Right lobe of liver (tissue), 6 donors: ENCODE data around the gene PTBP3. TPM values are rescaled to one million over a fixed set of nuclear protein-coding genes. Genes with fewer than 3 reads are reported as not detected.

Experiments used
- ATAC-seq, 4 donors: fragments of 200-7000 bp; cut with Tn5 transposase; one replicate each; pipeline ENCODE4 v1.9.1; 2020; ENCODE audit warnings: mild to moderate bottlenecking in 4 of 4, moderate library complexity in 4 of 4
- DNase-seq, 3 donors: peaks; one replicate each; pipeline ENCODE4 v3.0.0-alpha.2; 2020
- H3K27ac ChIP-seq, 3 donors: fragments of 200-600 bp; one replicate each; pipeline ENCODE4 v1.8.0; 2022
- H3K27me3 ChIP-seq, 2 donors: fragments of 200-600 bp; one replicate each; pipeline ENCODE4 v1.8.0; 2022
- H3K36me3 ChIP-seq, 4 donors: fragments of 200-600 bp; sonication (generic) in 1 of 4; one replicate each; pipeline versions ENCODE4 v1.5.1 to v1.8.0; 2017 to 2022; ENCODE audit warnings: control low read depth in 1 of 4
- H3K4me1 ChIP-seq, 4 donors: fragments of 200-600 bp; sonication (generic) in 1 of 4; one replicate each; pipeline versions ENCODE4 v1.5.1 to v1.8.0; 2017 to 2022; ENCODE audit warnings: control low read depth in 1 of 4
- H3K4me3 ChIP-seq, 3 donors: fragments of 200-600 bp; one replicate each; pipeline ENCODE4 v1.8.0; 2022
- H3K9me3 ChIP-seq, 4 donors: fragments of 200-600 bp; sonication (generic) in 1 of 4; one replicate each; pipeline versions ENCODE4 v1.5.1 to v1.8.0; 2017 to 2022; ENCODE audit warnings: control low read depth in 1 of 4
- POLR2A ChIP-seq: fragments of 450-650 bp; IDR thresholded peaks from one replicate; pipeline ENCODE4 v1.6.1; 2017; ENCODE audit warnings: antibody characterized with exemption, mild to moderate bottlenecking
- WGBS: methylation state at CpG from one replicate; pipeline ENCODE4 v1.1.6; 2018; ENCODE audit warnings: low coverage, low lambda C conversion rate; ENCODE audit not compliant: insufficient coverage; ENCODE audit errors: missing lambda C conversion rate; 5-methylcytosine and 5-hydroxymethylcytosine counted together
- intact Hi-C, 2 donors: fragments of 100-400 bp; cut with DNase I; formaldehyde crosslinking; loops; one replicate each; pipeline versions ENCODE4 v1.11.2 to v1.14.1; 2022
- total RNA-seq, 6 experiments: library from RNA; depleted of rRNA in 2 of 6; stranded (reverse); fragments of >200 nt in 2 of 6; fragmentation: NEBNext Ultra II Directional in 3 of 6; extraction: Animal tissue kit (Norgen Biotek cat#: 25700) in 3 of 6; gene quantifications; one replicate each; pipeline versions ENCODE4 v1.1.0 to v1.2.4, GENCODE V29; 2016 to 2023
- TF ChIP-seq, protein P1 (sequence below), 4 donors: fragments of 200-600 bp in 3 of 4; fragments of 450-650 bp in 1 of 4; IDR thresholded peaks; one replicate each; pipeline versions ENCODE4 v1.5.1 to v1.8.0; 2016 to 2022; ENCODE audit warnings: antibody characterized with exemption in 4 of 4, mild to moderate bottlenecking in 2 of 4
- donor health status: DM: no; HTN: yes; CAD: no.
- donor health status: DM: no; HTN: no; CAD: no.
- donor health status: DM: no; HTN: no; CAD: no.
- donor health status: DM: no; HTN: yes; CAD: no.
- donor health status: DM: no; HTN: yes; CAD: no.

The PTBP3 gene
- total RNA-seq, 6 experiments from 2014 or later = 16.3 to 29.9 (median 19.3) TPM

DNA sequence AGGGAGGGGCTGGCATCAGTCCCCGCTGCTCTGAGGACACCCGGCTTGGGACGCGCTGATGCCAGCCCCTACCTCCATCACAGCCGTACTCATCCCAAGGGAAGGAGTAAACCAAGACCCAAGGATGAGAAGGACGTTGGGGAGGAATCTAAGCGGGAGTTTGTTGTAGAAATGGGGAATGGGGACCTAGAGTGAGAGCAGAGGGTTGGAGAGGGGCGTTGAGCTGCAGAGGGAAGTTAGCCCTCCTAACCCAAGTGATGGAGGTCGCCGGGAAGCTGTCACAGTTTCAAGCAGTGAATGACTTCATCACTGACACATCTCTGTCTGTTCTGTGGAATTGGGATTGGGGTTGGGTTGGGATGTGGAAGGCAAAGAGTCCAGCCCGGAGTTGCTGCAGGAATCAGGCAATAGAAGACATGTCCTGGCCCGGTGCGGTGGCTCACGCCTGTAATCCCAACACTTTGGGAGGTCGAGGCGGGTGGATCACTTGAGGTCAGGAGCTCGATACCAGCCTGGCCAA is 157.6 kb downstream of the PTBP3 start:
- no peak overlapping the region for H3K27ac ChIP-seq
- H3K4me1 ChIP-seq = peaks cover 0 to 7% (median 0%) of the 10 kb centered on the region in 4 donors
- no peaks in the 10 kb centered on the region for H3K27me3 ChIP-seq
- TF ChIP-seq POLR2A = no peak
- TF ChIP-seq, protein P1, sequence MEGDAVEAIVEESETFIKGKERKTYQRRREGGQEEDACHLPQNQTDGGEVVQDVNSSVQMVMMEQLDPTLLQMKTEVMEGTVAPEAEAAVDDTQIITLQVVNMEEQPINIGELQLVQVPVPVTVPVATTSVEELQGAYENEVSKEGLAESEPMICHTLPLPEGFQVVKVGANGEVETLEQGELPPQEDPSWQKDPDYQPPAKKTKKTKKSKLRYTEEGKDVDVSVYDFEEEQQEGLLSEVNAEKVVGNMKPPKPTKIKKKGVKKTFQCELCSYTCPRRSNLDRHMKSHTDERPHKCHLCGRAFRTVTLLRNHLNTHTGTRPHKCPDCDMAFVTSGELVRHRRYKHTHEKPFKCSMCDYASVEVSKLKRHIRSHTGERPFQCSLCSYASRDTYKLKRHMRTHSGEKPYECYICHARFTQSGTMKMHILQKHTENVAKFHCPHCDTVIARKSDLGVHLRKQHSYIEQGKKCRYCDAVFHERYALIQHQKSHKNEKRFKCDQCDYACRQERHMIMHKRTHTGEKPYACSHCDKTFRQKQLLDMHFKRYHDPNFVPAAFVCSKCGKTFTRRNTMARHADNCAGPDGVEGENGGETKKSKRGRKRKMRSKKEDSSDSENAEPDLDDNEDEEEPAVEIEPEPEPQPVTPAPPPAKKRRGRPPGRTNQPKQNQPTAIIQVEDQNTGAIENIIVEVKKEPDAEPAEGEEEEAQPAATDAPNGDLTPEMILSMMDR (IDR thresholded peaks at IDR 0.05) = no peak
- no peaks in the 10 kb centered on the region for H3K36me3 ChIP-seq
- WGBS = 59% methylated on average over 9 of the region's 17 CpGs
- H3K4me3 ChIP-seq = peak overlapping the region in 1 of 3 donors; percentile 65
- intact Hi-C loops = no loop called here
- ATAC-seq = no peak
- no peak for DNase-seq
- H3K9me3 ChIP-seq = no peaks in the 10 kb centered on the region

DNA sequence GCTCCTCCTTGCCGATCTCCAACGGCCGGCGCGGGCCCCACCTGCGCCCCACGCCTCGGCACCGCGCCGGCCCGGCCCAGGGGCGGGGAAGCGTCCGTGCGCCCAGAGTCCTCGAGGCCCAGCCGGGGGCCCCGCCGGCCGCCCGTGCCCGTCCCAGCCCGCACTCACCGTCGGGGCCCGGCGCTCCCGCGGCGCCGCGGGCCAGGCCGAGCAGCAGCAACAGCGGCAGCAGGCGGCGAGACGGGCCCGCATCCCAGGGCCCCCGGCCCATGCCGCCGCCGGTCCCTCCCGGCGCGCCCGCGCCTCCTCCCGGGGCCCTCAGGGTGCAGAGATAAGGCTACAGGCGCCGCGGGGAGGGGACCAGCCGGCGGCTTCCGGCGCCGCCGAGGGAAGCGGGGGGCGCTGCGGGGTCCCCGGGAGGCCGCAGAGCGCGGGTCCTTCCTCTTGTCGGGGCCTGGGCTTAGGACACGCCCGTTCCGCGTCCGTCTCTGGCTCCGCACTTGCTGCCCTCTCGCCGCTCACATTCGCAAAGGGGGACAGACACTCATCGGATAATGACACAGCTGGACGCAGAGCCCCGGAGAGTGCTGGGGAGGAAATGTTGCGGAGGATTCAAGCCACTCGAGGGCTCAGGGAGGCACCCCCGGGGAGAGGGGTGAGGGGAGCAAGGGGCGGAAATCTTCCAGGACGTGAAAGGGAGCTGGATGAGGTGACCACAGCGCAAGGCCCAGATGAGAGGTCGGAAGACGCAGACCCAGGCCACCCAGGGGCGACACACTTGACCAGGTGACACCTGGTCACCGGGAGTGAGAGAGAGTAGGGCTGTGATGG is 158.2 kb downstream of the PTBP3 start, which contains the start of gene SUSD1:
Gene SUSD1, minus strand, starts transcription at position 333 of the 831 bp plus-strand sequence. Its CDS starts 62 bp downstream, at position 271.
- intact Hi-C loops = no loop called here
- Histone ChIP-seq H3K27ac (peak within 1 kb of the TSS in 1 of 3 donors; percentile 60), H3K36me3 (no peaks in the 10 kb centered on the region), H3K4me3 (peak within 1 kb of the TSS; percentile 39 to 65 (median 50)), H3K9me3 (no peaks in the 10 kb centered on the region), H3K4me1 (peaks cover 0 to 7% (median 0%) of the 10 kb centered on the region in 4 donors), H3K27me3 (no peaks in the 10 kb centered on the region)
- WGBS = 6% methylated on average over 21 of the region's 88 CpGs
- peak; percentile 26 for TF ChIP-seq POLR2A
- TF ChIP-seq, protein P1 (IDR thresholded peaks at IDR 0.05) = no peak
- peak; percentile 61 to 68 (median 62) for ATAC-seq
- DNase-seq = peak; percentile 51 to 66 (median 54)

DNA sequence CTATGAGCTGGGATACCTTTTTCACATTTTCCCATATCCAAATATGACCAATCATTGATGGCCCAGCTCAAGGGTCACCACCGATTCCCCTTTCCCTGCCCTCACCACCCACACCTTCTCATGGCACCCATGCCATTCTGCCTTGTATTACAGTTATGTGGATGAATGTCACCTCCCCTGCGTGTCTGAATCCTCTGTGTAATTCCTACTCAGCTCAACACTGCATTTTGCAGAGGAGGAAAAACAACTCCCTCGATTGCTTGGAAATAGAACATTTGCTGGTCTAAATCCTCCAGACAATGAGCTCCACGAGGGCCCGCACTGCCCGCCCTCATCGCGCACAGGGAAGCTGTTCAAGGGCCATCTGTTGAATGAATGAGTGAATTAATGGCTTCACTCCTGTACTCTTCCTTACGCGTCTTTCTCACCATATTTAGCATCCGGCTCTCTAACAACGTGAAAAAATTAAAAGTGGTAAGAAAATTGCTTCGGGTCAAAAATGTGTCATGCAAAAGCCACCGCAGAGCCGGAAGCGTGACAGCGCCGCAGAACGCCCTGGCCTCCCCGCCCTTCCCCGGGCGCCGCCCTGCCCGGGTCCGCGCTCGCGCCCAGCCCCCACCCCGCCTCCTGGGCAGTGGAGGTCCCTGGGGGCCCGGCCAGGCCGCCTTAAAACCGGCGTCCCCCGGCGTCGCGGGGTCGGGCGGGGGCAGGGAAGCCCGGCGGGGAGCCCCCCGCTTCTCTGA is 159.0 kb downstream of the PTBP3 start:
- peak overlapping the region; percentile 39 to 65 (median 50) for H3K4me3 ChIP-seq
- H3K27ac ChIP-seq = peak overlapping the region in 1 of 3 donors; percentile 60
- TF ChIP-seq POLR2A = no peak
- TF ChIP-seq, protein P1 (IDR thresholded peaks at IDR 0.05) = no peak
- no peaks in the 10 kb centered on the region for H3K36me3 ChIP-seq
- intact Hi-C loops = no loop called here
- DNase-seq (peak; percentile 64 to 72 (median 71)), ATAC-seq (peak; percentile 82 to 87 (median 84))
- 8% methylated on average over 29 of the region's 42 CpGs for WGBS
- no peaks in the 10 kb centered on the region for H3K27me3 ChIP-seq
- H3K4me1 ChIP-seq = peaks cover 0 to 7% (median 0%) of the 10 kb centered on the region in 4 donors
- H3K9me3 ChIP-seq = no peaks in the 10 kb centered on the region

DNA sequence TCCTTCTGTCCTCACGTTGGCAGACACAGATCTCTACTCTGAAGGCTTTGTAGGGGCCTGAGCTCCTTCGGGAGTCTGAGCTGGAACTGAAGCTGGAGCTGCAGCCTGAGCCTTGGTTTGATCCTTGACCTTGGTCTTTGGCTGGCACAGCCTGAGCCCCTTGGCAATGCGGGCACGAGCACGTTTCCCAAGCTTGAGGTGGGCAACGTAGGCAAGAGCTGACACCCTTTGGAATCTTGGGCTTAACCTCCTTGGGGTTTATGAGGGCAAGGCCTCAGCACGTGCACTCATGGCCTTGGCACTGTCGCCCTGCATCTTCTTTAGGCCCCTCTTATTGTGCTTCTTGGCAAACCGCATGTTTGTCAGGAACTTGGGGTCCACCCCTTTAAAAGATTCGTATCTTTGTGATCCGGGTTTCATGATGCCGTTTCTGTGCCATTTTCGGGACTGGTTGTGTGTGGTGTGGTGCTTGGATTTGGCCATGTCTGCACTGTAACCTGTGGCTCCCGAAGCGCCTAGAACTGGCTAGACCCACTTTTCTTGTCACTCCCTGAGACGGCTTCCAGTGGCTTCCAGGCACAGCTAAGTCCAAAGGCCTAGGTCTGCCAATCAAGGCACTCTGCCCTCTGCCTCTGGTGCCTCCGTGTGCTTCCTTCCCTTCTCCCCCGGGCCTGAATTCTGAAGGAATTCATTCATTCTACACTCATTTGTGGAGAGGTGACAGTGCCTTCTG is 159.8 kb downstream of the PTBP3 start:
- peak overlapping the region in 1 of 3 donors; percentile 60 for H3K27ac ChIP-seq
- no peaks in the 10 kb centered on the region for H3K36me3 ChIP-seq
- no peaks in the 10 kb centered on the region for H3K27me3 ChIP-seq
- intact Hi-C loops = no loop called here
- TF ChIP-seq, protein P1 (IDR thresholded peaks at IDR 0.05) = no peak
- TF ChIP-seq POLR2A = no peak
- H3K4me3 ChIP-seq = no peak overlapping the region
- H3K4me1 ChIP-seq = peaks cover 0 to 7% (median 0%) of the 10 kb centered on the region in 4 donors
- 84% methylated on average over 5 of the region's 18 CpGs for WGBS
- DNase-seq (no peak), ATAC-seq (no peak)
- no peaks in the 10 kb centered on the region for H3K9me3 ChIP-seq
